SK-N-SH treated with all-trans-retinoic acid at 6 μM for 48 hours (cell line): ENCODE measurements around the gene TGFB2.

ENCODE experiments used
- CSDC2 ChIP-seq: fragments of 250-450 bp; sonication (Bioruptor Pico); IDR thresholded peaks from 2 replicates; pipeline ENCODE4 v1.5.0; 2020; ENCODE audit warnings: mild to moderate bottlenecking, moderate library complexity
- GLIS3 ChIP-seq: fragments of 250-450 bp; sonication (Bioruptor Pico); IDR thresholded peaks from 2 replicates; pipeline ENCODE4 v1.5.0; 2020; ENCODE audit warnings: mild to moderate bottlenecking, moderate library complexity
- OSR1 ChIP-seq: fragments of 250-450 bp; sonication (Bioruptor Pico); IDR thresholded peaks from 2 replicates; pipeline ENCODE4 v1.8.0; 2022; ENCODE audit warnings: moderate library complexity, mild to moderate bottlenecking, inconsistent platforms
- PPARA ChIP-seq: fragments of 250-450 bp; sonication (Bioruptor Pico); IDR thresholded peaks from 2 replicates; pipeline ENCODE4 v1.5.0; 2020; ENCODE audit warnings: mild to moderate bottlenecking, borderline replicate concordance
- SNAI2 ChIP-seq: fragments of 250-450 bp; sonication (Bioruptor Pico); IDR thresholded peaks from 2 replicates; pipeline ENCODE4 v1.5.0; 2020; ENCODE audit warnings: mild to moderate bottlenecking, moderate library complexity
- TOX ChIP-seq: fragments of 250-450 bp; sonication (Bioruptor Pico); IDR thresholded peaks from 2 replicates; pipeline ENCODE4 v1.8.0; 2021; ENCODE audit warnings: mild to moderate bottlenecking, moderate library complexity, borderline replicate concordance
- ZFP3 ChIP-seq: fragments of 250-450 bp; sonication (Bioruptor Pico); IDR thresholded peaks from 2 replicates; pipeline ENCODE4 v1.5.0; 2020; ENCODE audit warnings: mild to moderate bottlenecking, moderate library complexity
- ZNF70 ChIP-seq: fragments of 450-650 bp; formaldehyde crosslinking; IDR thresholded peaks from 2 replicates; pipeline ENCODE4 v1.5.0; 2020; ENCODE audit warnings: mild to moderate bottlenecking, moderate library complexity
- TF ChIP-seq, protein P1 (sequence below): fragments of 250-450 bp; sonication (Bioruptor Pico); IDR thresholded peaks from 2 replicates; pipeline ENCODE4 v1.8.0; 2020; ENCODE audit warnings: mild to moderate bottlenecking, moderate library complexity, borderline replicate concordance
- TF ChIP-seq, protein P2 (sequence below): fragments of 250-450 bp; sonication (Bioruptor Pico); IDR thresholded peaks from 2 replicates; pipeline ENCODE4 v1.8.0; 2021; ENCODE audit warnings: low read depth, mild to moderate bottlenecking, moderate library complexity, borderline replicate concordance
- TF ChIP-seq, protein P3 (sequence below): fragments of 250-450 bp; sonication (Bioruptor Pico); IDR thresholded peaks from 2 replicates; pipeline ENCODE4 v1.5.1; 2020; ENCODE audit warnings: low read depth, mild to moderate bottlenecking, moderate library complexity
- TF ChIP-seq, protein P4 (sequence below): fragments of 250-450 bp; sonication (Bioruptor Pico); IDR thresholded peaks from 2 replicates; pipeline ENCODE4 v1.5.1; 2021; ENCODE audit warnings: mild to moderate bottlenecking, moderate library complexity

DNA sequence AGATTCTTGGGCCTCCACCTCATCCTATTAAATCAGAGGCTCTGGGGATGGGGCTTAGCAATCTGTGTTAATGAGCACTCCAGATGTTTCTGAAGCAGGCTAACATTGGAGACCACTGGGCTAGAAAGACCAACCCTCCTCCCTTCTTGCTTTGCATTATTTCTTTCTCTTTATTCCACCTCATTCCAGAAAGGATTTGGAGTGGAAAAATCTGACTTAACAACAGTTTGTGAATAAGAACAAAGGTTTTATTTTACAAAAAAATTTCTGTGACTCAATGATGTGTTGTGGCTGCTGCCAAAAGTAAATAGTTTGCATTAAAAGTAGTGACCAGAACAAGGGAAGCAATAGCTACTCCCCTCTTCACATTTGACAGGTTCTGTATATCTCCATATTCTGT is 79.4 kb downstream of the TGFB2 start:
- TF ChIP-seq PPARA (CRISPR knock-in tag) (no peak), TOX (CRISPR knock-in tag) (no peak), GLIS3 (CRISPR knock-in tag) (no peak), ZNF70 (CRISPR knock-in tag) (no peak), ZFP3 (CRISPR knock-in tag) (no peak), CSDC2 (CRISPR knock-in tag) (no peak), SNAI2 (CRISPR knock-in tag) (no peak), OSR1 (CRISPR knock-in tag) (no peak)
- TF ChIP-seq, protein P1, sequence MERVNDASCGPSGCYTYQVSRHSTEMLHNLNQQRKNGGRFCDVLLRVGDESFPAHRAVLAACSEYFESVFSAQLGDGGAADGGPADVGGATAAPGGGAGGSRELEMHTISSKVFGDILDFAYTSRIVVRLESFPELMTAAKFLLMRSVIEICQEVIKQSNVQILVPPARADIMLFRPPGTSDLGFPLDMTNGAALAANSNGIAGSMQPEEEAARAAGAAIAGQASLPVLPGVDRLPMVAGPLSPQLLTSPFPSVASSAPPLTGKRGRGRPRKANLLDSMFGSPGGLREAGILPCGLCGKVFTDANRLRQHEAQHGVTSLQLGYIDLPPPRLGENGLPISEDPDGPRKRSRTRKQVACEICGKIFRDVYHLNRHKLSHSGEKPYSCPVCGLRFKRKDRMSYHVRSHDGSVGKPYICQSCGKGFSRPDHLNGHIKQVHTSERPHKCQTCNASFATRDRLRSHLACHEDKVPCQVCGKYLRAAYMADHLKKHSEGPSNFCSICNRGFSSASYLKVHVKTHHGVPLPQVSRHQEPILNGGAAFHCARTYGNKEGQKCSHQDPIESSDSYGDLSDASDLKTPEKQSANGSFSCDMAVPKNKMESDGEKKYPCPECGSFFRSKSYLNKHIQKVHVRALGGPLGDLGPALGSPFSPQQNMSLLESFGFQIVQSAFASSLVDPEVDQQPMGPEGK (CRISPR knock-in tag): no peak
- TF ChIP-seq, protein P2, sequence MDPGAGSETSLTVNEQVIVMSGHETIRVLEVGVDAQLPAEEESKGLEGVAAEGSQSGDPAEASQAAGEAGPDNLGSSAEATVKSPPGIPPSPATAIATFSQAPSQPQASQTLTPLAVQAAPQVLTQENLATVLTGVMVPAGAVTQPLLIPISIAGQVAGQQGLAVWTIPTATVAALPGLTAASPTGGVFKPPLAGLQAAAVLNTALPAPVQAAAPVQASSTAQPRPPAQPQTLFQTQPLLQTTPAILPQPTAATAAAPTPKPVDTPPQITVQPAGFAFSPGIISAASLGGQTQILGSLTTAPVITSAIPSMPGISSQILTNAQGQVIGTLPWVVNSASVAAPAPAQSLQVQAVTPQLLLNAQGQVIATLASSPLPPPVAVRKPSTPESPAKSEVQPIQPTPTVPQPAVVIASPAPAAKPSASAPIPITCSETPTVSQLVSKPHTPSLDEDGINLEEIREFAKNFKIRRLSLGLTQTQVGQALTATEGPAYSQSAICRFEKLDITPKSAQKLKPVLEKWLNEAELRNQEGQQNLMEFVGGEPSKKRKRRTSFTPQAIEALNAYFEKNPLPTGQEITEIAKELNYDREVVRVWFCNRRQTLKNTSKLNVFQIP (CRISPR knock-in tag): no peak
- TF ChIP-seq, protein P3, sequence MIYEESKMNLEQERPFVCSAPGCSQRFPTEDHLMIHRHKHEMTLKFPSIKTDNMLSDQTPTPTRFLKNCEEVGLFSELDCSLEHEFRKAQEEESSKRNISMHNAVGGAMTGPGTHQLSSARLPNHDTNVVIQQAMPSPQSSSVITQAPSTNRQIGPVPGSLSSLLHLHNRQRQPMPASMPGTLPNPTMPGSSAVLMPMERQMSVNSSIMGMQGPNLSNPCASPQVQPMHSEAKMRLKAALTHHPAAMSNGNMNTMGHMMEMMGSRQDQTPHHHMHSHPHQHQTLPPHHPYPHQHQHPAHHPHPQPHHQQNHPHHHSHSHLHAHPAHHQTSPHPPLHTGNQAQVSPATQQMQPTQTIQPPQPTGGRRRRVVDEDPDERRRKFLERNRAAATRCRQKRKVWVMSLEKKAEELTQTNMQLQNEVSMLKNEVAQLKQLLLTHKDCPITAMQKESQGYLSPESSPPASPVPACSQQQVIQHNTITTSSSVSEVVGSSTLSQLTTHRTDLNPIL (CRISPR knock-in tag): no peak
- TF ChIP-seq, protein P4, sequence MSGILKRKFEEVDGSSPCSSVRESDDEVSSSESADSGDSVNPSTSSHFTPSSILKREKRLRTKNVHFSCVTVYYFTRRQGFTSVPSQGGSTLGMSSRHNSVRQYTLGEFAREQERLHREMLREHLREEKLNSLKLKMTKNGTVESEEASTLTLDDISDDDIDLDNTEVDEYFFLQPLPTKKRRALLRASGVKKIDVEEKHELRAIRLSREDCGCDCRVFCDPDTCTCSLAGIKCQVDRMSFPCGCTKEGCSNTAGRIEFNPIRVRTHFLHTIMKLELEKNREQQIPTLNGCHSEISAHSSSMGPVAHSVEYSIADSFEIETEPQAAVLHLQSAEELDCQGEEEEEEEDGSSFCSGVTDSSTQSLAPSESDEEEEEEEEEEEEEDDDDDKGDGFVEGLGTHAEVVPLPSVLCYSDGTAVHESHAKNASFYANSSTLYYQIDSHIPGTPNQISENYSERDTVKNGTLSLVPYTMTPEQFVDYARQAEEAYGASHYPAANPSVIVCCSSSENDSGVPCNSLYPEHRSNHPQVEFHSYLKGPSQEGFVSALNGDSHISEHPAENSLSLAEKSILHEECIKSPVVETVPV (CRISPR knock-in tag): no peak
